Activated CD8-positive, alpha-beta T cell treated with anti-CD3 and anti-CD28 coated beads for 36 hours (primary cell): ENCODE measurements around the gene OR10K1. TPM values are rescaled to one million over a fixed set of nuclear protein-coding genes. Genes with fewer than 3 reads are reported as not detected.

Experiments used
- ATAC-seq: fragments of 200-7000 bp; cut with Tn5 transposase; one replicate; pipeline ENCODE4 v1.10.0; 2021; ENCODE audit warnings: mild to moderate bottlenecking, moderate library complexity
- CTCF ChIA-PET: fragments of 350-600 bp; sonication (Branson Sonifier 250); formaldehyde crosslinking; loops from one replicate; lab custom pipeline; 2021; ENCODE audit warnings: antibody characterized with exemption; lab: Charles Lee
- POLR2A ChIA-PET: fragments of 350-600 bp; sonication (Branson Sonifier 250); formaldehyde crosslinking; loops from one replicate; lab custom pipeline; 2021; ENCODE audit warnings: antibody characterized with exemption; lab: Charles Lee
- DNase-seq: peaks from one replicate; pipeline ENCODE4 v3.0.0-alpha.2; 2020
- H3K27ac Mint-ChIP-seq: one replicate; pipeline ENCODE4 v1.8.0; 2021; ENCODE audit warnings: mild to moderate bottlenecking, mixed read lengths
- H3K27me3 Mint-ChIP-seq: one replicate; pipeline ENCODE4 v1.8.0; 2021; ENCODE audit warnings: mixed read lengths
- H3K36me3 Mint-ChIP-seq: one replicate; pipeline ENCODE4 v1.8.0; 2021; ENCODE audit warnings: low read depth, mixed read lengths
- H3K4me1 Mint-ChIP-seq: one replicate; pipeline ENCODE4 v1.8.0; 2021; ENCODE audit warnings: low read depth, mixed read lengths
- H3K4me3 Mint-ChIP-seq: one replicate; pipeline ENCODE4 v1.8.0; 2021; ENCODE audit warnings: mild to moderate bottlenecking, moderate library complexity, mixed read lengths
- H3K9me3 Mint-ChIP-seq: one replicate; pipeline ENCODE4 v1.8.0; 2021; ENCODE audit warnings: mixed read lengths
- intact Hi-C: fragments of 100-400 bp; cut with micrococcal nuclease; formaldehyde crosslinking; loops from one replicate; pipeline ENCODE4 v1.10.0; 2022
- total RNA-seq, 2 experiments: library from RNA; stranded (reverse); gene quantifications; one replicate each; pipeline ENCODE4 v1.2.3, GENCODE V29; 2021
- TF ChIP-seq, protein P1 (sequence below): fragments of 200-600 bp; IDR thresholded peaks from one replicate; pipeline ENCODE4 v1.8.0; 2022; ENCODE audit warnings: antibody characterized with exemption, mild to moderate bottlenecking

Gene OR10K1
- total RNA-seq, 2 experiments from 2014 or later: not detected

DNA sequence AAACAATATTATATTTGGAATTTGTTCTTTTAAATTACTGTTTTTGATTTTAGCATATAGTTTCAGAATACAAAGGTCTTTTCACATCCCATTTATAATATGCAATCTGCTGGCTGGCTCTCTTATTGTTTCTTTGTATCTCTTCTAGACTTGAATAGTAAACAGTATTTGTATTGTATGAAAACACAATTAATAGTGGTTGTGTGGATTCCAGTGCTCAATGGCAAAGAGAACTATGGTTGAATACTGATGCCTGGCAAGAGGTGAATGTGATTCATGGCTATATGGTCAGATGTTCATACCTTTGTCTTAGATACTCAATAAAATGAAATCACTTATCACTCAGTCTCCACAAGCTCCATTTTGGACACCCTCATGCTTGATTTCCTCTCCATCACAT lies 55.3 kb downstream of the OR10K1 start:
- Mint-ChIP-seq H3K36me3 (no peaks in the 10 kb centered on the region), H3K4me1 (no peaks in the 10 kb centered on the region), H3K27ac (no peak overlapping the region), H3K4me3 (no peak overlapping the region), H3K9me3 (no peaks in the 10 kb centered on the region), H3K27me3 (peaks cover 17% of the 10 kb centered on the region)
- intact Hi-C loops: no loop called here
- TF ChIP-seq, protein P1, sequence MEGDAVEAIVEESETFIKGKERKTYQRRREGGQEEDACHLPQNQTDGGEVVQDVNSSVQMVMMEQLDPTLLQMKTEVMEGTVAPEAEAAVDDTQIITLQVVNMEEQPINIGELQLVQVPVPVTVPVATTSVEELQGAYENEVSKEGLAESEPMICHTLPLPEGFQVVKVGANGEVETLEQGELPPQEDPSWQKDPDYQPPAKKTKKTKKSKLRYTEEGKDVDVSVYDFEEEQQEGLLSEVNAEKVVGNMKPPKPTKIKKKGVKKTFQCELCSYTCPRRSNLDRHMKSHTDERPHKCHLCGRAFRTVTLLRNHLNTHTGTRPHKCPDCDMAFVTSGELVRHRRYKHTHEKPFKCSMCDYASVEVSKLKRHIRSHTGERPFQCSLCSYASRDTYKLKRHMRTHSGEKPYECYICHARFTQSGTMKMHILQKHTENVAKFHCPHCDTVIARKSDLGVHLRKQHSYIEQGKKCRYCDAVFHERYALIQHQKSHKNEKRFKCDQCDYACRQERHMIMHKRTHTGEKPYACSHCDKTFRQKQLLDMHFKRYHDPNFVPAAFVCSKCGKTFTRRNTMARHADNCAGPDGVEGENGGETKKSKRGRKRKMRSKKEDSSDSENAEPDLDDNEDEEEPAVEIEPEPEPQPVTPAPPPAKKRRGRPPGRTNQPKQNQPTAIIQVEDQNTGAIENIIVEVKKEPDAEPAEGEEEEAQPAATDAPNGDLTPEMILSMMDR: no peak
- ChIA-PET POLR2A (no interaction called here), CTCF (no interaction called here)
- ATAC-seq (no peak), DNase-seq (no peak)

Other genes with a start within 250 kb of the OR10K1 start
- under 1 TPM in 1 of 2 experiments, not detected in 1; 0.16 TPM for gene CD1A, start 207.4 kb upstream of the OR10K1 start, total RNA-seq
- gene CD1C, start 171.9 kb upstream of the OR10K1 start, total RNA-seq: under 1 TPM; 0.25 to 0.65 TPM
- gene CD1B, start 130.3 kb upstream of the OR10K1 start, total RNA-seq: not detected
- gene CD1E, start 107.9 kb upstream of the OR10K1 start, total RNA-seq: not detected
- not detected for gene OR10T2, start 62.4 kb upstream of the OR10K1 start, total RNA-seq
- not detected for gene OR10K2, start 35.6 kb upstream of the OR10K1 start, total RNA-seq
- gene OR10R2, start 10.4 kb downstream of the OR10K1 start, total RNA-seq: not detected
- not detected for gene OR6Y1, start 92.6 kb downstream of the OR10K1 start, total RNA-seq
- not detected for gene OR6P1, start 108.7 kb downstream of the OR10K1 start, total RNA-seq
- not detected for gene OR10X1, start 118.1 kb downstream of the OR10K1 start, total RNA-seq
- not detected for gene OR10Z1, start 143.4 kb downstream of the OR10K1 start, total RNA-seq
- under 1 TPM in 1 of 2 experiments, not detected in 1; 0.31 TPM for gene SPTA1, start 224.9 kb downstream of the OR10K1 start, total RNA-seq
- not detected for gene OR6K2, start 238.8 kb downstream of the OR10K1 start, total RNA-seq